ENCODE data around the gene HES7. TPM values are rescaled to one million over a fixed set of nuclear protein-coding genes. Genes with fewer than 3 reads are reported as not detected.

Gene HES7
- total RNA-seq = not detected in 2 replicates

DNA sequence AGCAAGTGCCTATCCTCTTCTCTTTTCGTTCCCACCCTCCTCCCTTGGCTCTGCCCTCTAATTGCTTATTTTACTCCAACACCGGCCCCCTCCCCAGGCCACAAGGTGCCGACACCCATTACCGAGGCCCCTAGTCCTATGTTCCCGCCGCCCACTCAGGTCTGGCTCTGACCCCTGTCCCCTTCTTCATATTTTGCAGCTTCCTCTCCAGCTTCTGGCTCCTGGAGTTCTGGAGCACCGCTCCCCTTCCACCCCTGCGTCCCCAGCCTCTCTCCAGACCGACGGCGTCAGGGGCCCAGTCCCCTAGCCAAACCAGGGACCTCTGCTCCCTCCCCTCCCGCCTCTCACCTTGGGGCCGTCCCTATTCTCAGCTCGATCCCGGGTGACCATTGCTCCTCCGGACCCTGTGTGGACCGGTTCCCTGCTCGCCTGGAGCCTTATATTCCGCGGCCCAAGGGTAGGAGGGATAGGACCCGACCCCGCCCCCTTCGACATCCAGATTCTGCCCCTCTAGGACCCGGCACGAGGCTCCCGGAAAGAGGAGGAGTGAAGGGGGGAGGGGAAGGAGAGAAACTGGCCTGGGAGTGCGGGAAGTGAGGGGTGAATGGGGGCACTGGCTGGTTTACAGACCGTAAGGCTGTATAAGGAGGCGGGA lies at the start of gene HES7:
Gene HES7 (minus strand): TSS at position 412 of the 655 bp plus-strand sequence. CDS start 22 bp downstream, at position 390.

GRCh38 chr17:8162233-8162996 lies 38.5 kb upstream of the HES7 start, which contains the start of gene VAMP2:
Gene VAMP2 (minus strand): TSS chr17:8162948. CDS start chr17:8162879, 69 bp downstream.

GRCh38 chr17:8152112-8152775 lies 28.3 kb upstream of the HES7 start, which contains the start of gene PER1:
Gene PER1 (minus strand): TSS chr17:8152404. CDS start chr17:8150706, 1,698 bp downstream.

DNA sequence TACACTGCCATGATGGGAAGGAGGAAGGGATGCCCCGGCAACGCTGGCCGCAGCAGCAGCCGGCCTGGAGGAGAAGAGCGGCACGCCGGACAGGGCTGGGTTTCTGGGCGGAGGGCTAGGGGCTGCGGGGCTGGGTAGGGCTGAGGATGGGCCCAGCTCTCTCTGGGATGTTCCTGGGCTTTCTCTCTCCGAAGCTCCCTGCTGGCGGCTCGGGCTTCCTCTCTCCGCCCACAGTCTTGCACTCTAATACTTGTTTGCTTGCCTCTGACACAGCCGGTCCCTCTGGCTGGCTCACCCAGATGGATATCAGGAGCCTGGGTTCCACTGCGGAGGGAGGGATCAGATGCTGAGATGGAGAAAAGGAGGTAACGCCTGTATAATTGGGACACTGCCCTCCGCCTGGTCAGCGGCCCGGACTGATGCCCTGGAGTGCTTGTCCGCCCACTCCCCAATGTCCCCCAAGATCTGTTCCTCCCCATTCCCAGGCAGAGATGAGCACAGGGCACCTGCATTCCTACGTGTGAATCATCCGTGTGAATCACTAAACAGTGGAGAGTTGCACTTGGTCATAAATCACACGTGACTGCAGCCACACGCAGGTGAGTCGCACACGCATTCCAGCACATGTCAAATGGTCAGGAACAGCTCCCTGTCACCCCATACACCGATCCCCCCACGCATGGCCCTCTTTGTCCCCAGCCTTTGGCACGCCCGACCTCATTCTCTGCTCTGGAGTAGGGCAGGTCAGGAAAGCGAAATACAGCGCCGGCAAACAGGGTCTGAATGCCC lies 5.7 kb downstream of the HES7 start, which contains the start of gene ALOXE3:
Gene ALOXE3 (minus strand): TSS at position 535 of the 789 bp plus-strand sequence. CDS start 524 bp downstream, at position 11.

DNA sequence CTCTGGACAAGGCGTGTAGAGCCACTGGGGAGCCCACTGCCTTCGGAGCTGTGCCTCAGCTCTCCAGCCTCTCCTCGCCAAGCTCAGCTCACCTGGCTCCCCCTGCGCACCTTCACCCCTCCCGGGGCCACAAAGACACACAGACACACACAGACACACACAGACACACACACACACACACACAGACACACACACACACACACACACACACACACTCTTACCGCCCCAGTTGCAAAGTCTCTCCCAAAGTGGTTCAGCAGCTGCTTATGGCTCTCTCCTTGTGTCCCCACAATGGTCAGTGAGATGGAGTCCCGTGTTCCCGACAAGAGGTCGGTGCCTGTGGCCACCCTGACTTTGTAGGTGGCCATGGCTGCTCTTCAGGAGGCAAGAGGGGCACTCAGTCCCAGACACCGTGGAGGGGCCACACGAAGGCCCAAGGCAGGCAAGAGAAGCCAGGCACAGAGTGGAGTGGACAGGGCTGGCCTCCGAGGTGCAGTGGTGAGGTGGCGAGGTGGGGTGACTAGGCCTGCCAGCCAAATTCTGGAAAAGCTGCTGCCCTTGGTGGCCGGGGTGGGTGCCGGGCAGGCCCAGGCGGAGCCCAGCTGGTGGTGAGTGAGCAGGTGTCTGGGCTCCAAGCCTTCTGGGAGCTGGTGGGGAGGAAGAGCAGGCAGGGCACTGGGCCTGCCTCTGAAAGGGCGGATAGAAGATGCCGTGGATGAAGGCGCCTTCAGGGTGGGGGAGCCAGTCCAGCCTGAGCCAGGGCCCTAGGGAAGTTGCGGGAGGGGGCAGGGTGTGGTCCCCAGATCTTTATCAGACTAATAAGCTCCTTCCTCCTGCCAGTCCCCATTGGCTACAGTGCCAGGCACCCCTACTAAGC lies 36.6 kb downstream of the HES7 start, which contains the start of gene ALOX12B:
Gene ALOX12B (minus strand): TSS at position 642 of the 877 bp plus-strand sequence. CDS start 274 bp downstream, at position 368.

Other genes with a start within 250 kb of the HES7 start
- gene CHD3, start 235.3 kb downstream of the HES7 start, total RNA-seq = 229 and 439 TPM in 2 replicates
- gene RNF227, start 207.8 kb downstream of the HES7 start, total RNA-seq = 1.7 and 2.0 TPM in 2 replicates
- 0.26 and 0.47 TPM in 2 replicates for gene KCNAB3, start 194.2 kb downstream of the HES7 start, total RNA-seq
- 62.2 and 66.2 TPM in 2 replicates for gene TRAPPC1, start 192.2 kb downstream of the HES7 start, total RNA-seq
- 17.0 and 21.2 TPM in 2 replicates for gene CNTROB, start 191.9 kb downstream of the HES7 start, total RNA-seq
- under 0.01 and 0.09 TPM in 2 replicates for gene GUCY2D, start 121.5 kb downstream of the HES7 start, total RNA-seq
- not detected in 2 replicates for gene ALOX15B, start 85.0 kb downstream of the HES7 start, total RNA-seq
- not detected in 2 replicates for gene ALOX12B, start 36.4 kb downstream of the HES7 start, total RNA-seq
- gene ALOXE3, start 5.6 kb downstream of the HES7 start, total RNA-seq = under 0.01 TPM in 1 of 2 replicates, not detected in the other
- gene PER1, start 28.3 kb upstream of the HES7 start, total RNA-seq = 3.0 and 3.4 TPM in 2 replicates
- 3.2 and 3.5 TPM in 2 replicates for gene VAMP2, start 38.8 kb upstream of the HES7 start, total RNA-seq
- gene TMEM107, start 52.3 kb upstream of the HES7 start, total RNA-seq = 18.9 and 33.4 TPM in 2 replicates
- gene BORCS6, start 66.1 kb upstream of the HES7 start, total RNA-seq = 5.3 and 6.8 TPM in 2 replicates
- gene AURKB, start 86.5 kb upstream of the HES7 start, total RNA-seq = 0.52 and 3.9 TPM in 2 replicates
- 2.0 and 2.8 TPM in 2 replicates for gene CTC1, start 124.0 kb upstream of the HES7 start, total RNA-seq
- 7.1 and 8.8 TPM in 2 replicates for gene PFAS, start 125.2 kb upstream of the HES7 start, total RNA-seq
- gene RANGRF, start 164.6 kb upstream of the HES7 start, total RNA-seq = 7.6 and 9.9 TPM in 2 replicates
- gene SLC25A35, start 171.3 kb upstream of the HES7 start, total RNA-seq = 1.3 and 1.6 TPM in 2 replicates
- 0.09 TPM in 1 of 2 replicates, not detected in the other for gene ARHGEF15, start 186.1 kb upstream of the HES7 start, total RNA-seq
- not detected in 2 replicates for gene ODF4, start 215.7 kb upstream of the HES7 start, total RNA-seq

Data from bronchial smooth muscle cell (primary cell).